Right atrium auricular region (tissue), 2 donors: ENCODE measurements around the gene WNT9A. TPM values are rescaled to one million over a fixed set of nuclear protein-coding genes. Genes with fewer than 3 reads are reported as not detected.
"Not testable (repeated sequence)": the region's sequence is repeated elsewhere in the genome, so short reads cannot be mapped to it uniquely, and the experiment has no call there.

Experiments used
- DNase-seq: peaks from one replicate; pipeline ENCODE4 v3.0.0-alpha.2; 2019; ENCODE audit warnings: low spot score
- H3K27ac ChIP-seq, 2 donors: fragments of 200-600 bp; sonication (generic); 1 replicate in 1 of 2; 2 replicates in 1 of 2; pipeline ENCODE4 v1.5.1; 2016 to 2019
- H3K27me3 ChIP-seq, 2 donors: fragments of 200-600 bp; sonication (generic); one replicate each; pipeline versions ENCODE4 v1.5.1 to v1.6.0; 2017 to 2019
- H3K36me3 ChIP-seq: fragments of 200-600 bp; sonication (generic); one replicate; pipeline ENCODE4 v1.5.1; 2016
- H3K4me1 ChIP-seq, 2 donors: fragments of 200-600 bp; sonication (generic); one replicate each; pipeline versions ENCODE4 v1.5.1 to v1.6.0; 2017 to 2019
- H3K4me3 ChIP-seq, 2 donors: fragments of 200-600 bp; sonication (generic); 1 replicate in 1 of 2; 2 replicates in 1 of 2; pipeline ENCODE4 v1.5.1; 2017 to 2019; ENCODE audit warnings: mild to moderate bottlenecking in 1 of 2, moderate library complexity in 1 of 2
- H3K9me3 ChIP-seq, 2 donors: fragments of 200-600 bp; sonication (generic); one replicate each; pipeline ENCODE4 v1.5.1; 2019
- total RNA-seq, 2 donors: library from RNA; depleted of rRNA; stranded (reverse); fragments of >200 nt; gene quantifications; one replicate each; pipeline ENCODE4 v1.1.0, GENCODE V29; 2016
- TF ChIP-seq, protein P1 (sequence below), 2 donors: fragments of 200-600 bp; sonication (generic); IDR thresholded peaks; one replicate each; pipeline ENCODE4 v1.5.1; 2019; ENCODE audit warnings: antibody characterized with exemption in 2 of 2

WNT9A gene
- total RNA-seq, 2 donors from 2014 or later = 0.78 to 2.2 TPM

DNA sequence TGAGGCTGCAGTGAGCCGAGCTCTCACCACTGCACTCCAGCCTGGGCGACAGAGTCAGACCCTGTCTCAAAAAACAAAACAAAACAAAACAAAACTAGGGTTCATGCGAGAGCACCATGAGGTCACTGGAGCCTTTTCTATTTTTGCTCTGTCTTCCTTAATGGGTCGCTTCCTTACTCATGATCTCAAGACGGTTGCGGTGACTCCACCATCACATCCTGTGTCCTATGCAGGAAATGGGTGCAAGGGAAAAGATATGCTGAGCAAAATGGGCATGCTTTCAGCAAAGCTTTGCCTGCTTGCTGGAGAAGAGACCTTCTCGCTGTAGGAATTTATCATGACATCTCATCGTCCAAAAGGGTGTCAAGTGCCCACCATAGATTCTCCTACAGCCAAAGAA is 36.4 kb downstream of the WNT9A start:
- Histone ChIP-seq H3K9me3 (no peaks in the 10 kb centered on the region), H3K4me1 (no peaks in the 10 kb centered on the region), H3K4me3 (no peak overlapping the region), H3K27ac (no peak overlapping the region), H3K27me3 (no peaks in the 10 kb centered on the region), H3K36me3 (no peaks in the 10 kb centered on the region)
- TF ChIP-seq, protein P1, sequence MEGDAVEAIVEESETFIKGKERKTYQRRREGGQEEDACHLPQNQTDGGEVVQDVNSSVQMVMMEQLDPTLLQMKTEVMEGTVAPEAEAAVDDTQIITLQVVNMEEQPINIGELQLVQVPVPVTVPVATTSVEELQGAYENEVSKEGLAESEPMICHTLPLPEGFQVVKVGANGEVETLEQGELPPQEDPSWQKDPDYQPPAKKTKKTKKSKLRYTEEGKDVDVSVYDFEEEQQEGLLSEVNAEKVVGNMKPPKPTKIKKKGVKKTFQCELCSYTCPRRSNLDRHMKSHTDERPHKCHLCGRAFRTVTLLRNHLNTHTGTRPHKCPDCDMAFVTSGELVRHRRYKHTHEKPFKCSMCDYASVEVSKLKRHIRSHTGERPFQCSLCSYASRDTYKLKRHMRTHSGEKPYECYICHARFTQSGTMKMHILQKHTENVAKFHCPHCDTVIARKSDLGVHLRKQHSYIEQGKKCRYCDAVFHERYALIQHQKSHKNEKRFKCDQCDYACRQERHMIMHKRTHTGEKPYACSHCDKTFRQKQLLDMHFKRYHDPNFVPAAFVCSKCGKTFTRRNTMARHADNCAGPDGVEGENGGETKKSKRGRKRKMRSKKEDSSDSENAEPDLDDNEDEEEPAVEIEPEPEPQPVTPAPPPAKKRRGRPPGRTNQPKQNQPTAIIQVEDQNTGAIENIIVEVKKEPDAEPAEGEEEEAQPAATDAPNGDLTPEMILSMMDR (IDR thresholded peaks at IDR 0.05) = no peak
- no peak for DNase-seq

DNA sequence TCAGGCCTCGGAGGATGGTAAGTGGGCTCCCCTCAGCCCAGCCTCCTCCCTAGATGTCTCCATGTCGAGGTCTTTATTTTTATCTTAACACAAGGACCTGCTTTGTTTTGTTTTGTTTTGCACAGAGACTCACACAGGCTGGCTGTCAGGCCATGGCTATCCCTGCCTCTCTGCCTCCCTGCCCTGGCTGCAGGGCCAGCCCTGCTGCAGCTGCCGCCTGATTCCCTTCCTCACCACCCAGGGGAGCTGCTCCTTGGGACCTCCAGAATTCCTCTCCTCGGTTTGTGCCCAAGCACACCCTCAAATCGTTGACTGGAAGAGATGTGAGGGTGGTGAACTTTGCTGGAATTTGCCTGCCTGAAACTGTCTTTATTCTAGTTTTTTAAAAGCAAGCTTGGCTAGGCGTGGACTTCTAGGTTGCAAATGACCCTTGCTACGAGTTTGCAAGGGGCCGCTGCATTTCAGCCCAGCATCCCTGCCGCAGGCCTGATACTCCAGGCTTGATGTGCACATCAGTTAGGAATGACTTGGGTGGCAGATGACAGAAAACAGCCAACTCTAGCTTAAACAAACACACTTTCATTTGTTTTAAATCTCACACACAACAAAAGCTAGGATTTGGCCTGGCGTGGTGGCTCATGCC is 37.1 kb downstream of the WNT9A start:
- H3K4me3 ChIP-seq = no peak overlapping the region
- H3K27ac ChIP-seq = no peak overlapping the region
- H3K4me1 ChIP-seq = no peaks in the 10 kb centered on the region
- TF ChIP-seq, protein P1 (IDR thresholded peaks at IDR 0.05) = no peak
- no peaks in the 10 kb centered on the region for H3K36me3 ChIP-seq
- H3K9me3 ChIP-seq = no peaks in the 10 kb centered on the region
- H3K27me3 ChIP-seq = no peaks in the 10 kb centered on the region
- DNase-seq = no peak

DNA sequence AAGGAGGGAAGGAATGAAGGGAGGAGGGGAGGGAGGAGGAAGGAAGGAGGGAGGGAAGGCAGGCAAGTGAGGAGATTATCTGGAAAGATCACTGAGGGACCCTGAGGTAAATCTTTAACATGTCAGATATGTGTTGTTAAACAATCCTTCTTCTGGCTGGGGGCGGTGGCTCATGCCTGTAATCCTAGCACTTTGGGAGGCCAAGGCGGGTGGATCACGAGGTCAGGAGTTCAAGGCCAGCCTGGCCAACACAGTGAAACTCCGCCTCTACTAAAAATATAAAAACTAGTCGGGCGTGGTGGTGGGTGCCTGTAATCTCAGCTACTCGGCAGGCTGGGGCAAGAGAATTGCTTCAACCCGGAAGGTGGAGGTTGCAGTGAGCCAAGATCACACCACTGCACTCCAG is 37.8 kb downstream of the WNT9A start:
- not testable (repeated sequence) for H3K27ac ChIP-seq, DNase-seq, H3K9me3 ChIP-seq, H3K36me3 ChIP-seq, H3K4me3 ChIP-seq, H3K27me3 ChIP-seq, H3K4me1 ChIP-seq

DNA sequence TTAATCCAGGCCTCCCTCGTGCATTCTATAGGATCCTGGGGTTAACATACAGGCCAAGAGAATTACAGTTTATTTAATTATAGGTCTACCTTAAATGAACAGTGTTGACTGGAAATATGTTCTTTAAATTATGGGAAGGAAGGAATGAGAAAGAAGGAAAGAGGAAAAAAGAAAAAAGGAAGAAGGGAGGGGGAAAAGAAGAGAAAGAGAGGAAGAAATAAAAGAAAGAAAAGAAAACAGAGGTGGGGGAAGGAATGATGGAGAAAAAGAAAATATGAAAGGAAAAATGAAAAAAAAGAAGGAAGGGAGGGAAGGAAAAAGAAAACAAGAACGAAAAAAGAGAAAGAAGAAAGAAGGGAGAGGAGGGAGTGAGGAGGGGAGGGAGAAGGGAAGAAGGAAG is 38.5 kb downstream of the WNT9A start:
- TF ChIP-seq, protein P1 (IDR thresholded peaks at IDR 0.05) = no peak
- H3K4me1 ChIP-seq = no peaks in the 10 kb centered on the region
- no peaks in the 10 kb centered on the region for H3K9me3 ChIP-seq
- no peak for DNase-seq
- H3K27ac ChIP-seq = no peak overlapping the region
- H3K36me3 ChIP-seq = no peaks in the 10 kb centered on the region
- H3K27me3 ChIP-seq = no peaks in the 10 kb centered on the region
- H3K4me3 ChIP-seq = no peak overlapping the region

DNA sequence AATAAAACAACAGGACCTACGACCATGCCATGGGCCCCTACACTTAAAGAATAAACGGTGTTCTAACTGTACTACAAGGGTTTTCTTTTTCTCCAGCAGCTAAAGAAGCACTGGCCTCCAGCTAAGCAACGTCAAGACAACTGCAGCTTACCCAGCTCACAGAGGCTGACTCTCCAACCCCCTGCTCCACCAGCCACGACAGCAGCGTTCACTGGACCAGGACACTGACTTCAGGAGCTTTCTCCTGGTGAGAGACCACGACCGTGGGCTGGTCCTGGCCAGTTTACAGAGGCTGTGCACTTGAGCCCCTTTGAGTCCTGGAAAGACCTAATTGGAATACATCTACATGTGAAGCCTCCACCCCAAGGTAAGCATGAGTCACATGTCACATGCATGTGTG is 39.4 kb downstream of the WNT9A start:
- DNase-seq = no peak
- Histone ChIP-seq H3K27ac (no peak overlapping the region), H3K4me3 (no peak overlapping the region), H3K9me3 (no peaks in the 10 kb centered on the region), H3K36me3 (no peaks in the 10 kb centered on the region), H3K4me1 (no peaks in the 10 kb centered on the region), H3K27me3 (no peaks in the 10 kb centered on the region)
- TF ChIP-seq, protein P1 (IDR thresholded peaks at IDR 0.05) = no peak

DNA sequence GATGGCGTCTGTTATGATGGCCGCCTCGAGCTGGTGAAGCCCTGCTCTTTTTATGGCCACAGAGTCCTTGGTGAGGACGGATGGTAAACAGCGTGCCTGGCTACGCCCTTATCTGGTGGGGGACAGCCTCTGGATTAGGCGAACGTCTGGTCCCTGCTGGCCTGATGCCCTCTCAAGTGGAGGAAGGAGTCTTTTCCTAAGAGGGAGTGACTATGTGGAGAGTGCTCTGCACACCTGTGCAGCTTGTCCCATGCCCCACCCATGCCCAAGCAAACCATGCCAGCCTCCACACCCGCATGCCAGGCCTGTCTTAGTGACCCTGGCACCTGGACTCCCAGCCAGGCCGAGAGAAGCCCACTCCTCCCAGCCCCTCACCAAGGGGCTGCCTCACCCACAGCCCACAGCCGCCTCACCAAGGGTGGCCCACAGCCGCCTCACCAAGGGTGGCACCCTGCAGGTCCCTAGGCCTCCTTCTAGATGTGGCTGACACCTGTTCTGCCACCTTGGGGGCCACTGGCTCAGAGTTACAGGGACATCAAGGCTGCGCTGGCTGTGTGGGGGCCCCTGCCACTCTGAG is 40.2 kb downstream of the WNT9A start:
- H3K27ac ChIP-seq = no peak overlapping the region
- no peaks in the 10 kb centered on the region for H3K36me3 ChIP-seq
- no peak for DNase-seq
- H3K9me3 ChIP-seq = no peaks in the 10 kb centered on the region
- no peak overlapping the region for H3K4me3 ChIP-seq
- TF ChIP-seq, protein P1 (IDR thresholded peaks at IDR 0.05) = no peak
- H3K27me3 ChIP-seq = no peaks in the 10 kb centered on the region
- H3K4me1 ChIP-seq = no peaks in the 10 kb centered on the region
